GM13977 (cell line): Measurements from ENCODE around the gene PCBP3.

Experiments used
- DNase-seq: peaks from one replicate; pipeline ENCODE4 v3.0.0; 2012; ENCODE audit warnings: low spot score
- CTCF ChIP-seq: IDR thresholded peaks from 2 replicates; pipeline ENCODE4 v1.5.1; 2012; ENCODE audit warnings: mild to moderate bottlenecking, control low read depth; ENCODE audit not compliant: insufficient read depth; ENCODE audit errors: extremely low read depth, missing control alignments
- in situ Hi-C: fragments of 300-500 bp; cut with MboI; formaldehyde crosslinking; loops from one replicate; pipeline ENCODE4 v1.12.0; 2022; ENCODE audit warnings: low sequenced_read_pairs, low pct_unique_long_range_greater_than_20kb, mixed read lengths, inconsistent platforms; ENCODE audit not compliant: unreplicated experiment

The PCBP3 gene

GRCh38 chr21:45740491-45741357, 97.2 kb downstream of the PCBP3 start:
- in situ Hi-C loops: no loop called here
- TF ChIP-seq CTCF: no peak
- no peak for DNase-seq

GRCh38 chr21:45741691-45742090, 98.2 kb downstream of the PCBP3 start:
- DNase-seq: no peak
- in situ Hi-C loops: no loop called here
- TF ChIP-seq CTCF: no peak

- DNase-seq: no peak
- in situ Hi-C loops: no loop called here
- TF ChIP-seq CTCF: no peak
Measured at GRCh38 chr21:45742247-45742646, 98.7 kb downstream of the PCBP3 start.

GRCh38 chr21:45745256-45745655, 101.7 kb downstream of the PCBP3 start:
- DNase-seq: no peak
- no peak for TF ChIP-seq CTCF
- in situ Hi-C loops: no loop called here

GRCh38 chr21:45747233-45747766, 103.8 kb downstream of the PCBP3 start:
- DNase-seq: no peak
- in situ Hi-C loops: no loop called here
- TF ChIP-seq CTCF: no peak

GRCh38 chr21:45747802-45748445, 104.4 kb downstream of the PCBP3 start:
- no peak for DNase-seq
- in situ Hi-C loops: no loop called here
- TF ChIP-seq CTCF: no peak
